Thyroid gland (tissue), 4 donors: ENCODE data around the gene DYNLT1.
"Not testable (repeated sequence)": the region's sequence is repeated elsewhere in the genome, so short reads cannot be mapped to it uniquely, and the experiment has no call there.

ENCODE experiments used
- CTCF ChIP-seq, 6 experiments: fragments of 200-600 bp in 3 of 6; fragments of 450-650 bp in 3 of 6; sonication (generic) in 3 of 6; IDR thresholded peaks; one replicate each; pipeline ENCODE4 v1.5.1; 2016 to 2019; ENCODE audit warnings: antibody characterized with exemption in 6 of 6, mild to moderate bottlenecking in 2 of 6, inconsistent platforms in 1 of 6, moderate library complexity in 1 of 6
- POLR2A ChIP-seq, 2 donors: fragments of 450-650 bp; IDR thresholded peaks; one replicate each; pipeline ENCODE4 v1.6.1; 2017; ENCODE audit warnings: antibody characterized with exemption in 2 of 2, mild to moderate bottlenecking in 2 of 2, moderate library complexity in 1 of 2

GRCh38 chr6:158651981-158652737, 7.6 kb upstream of the DYNLT1 start:
- TF ChIP-seq CTCF, POLR2A (IDR thresholded peaks at IDR 0.05): not testable (repeated sequence)
